RWPE2 (cell line): ENCODE data around the gene ZC3H7B.
"Not testable (repeated sequence)": the region's sequence is repeated elsewhere in the genome, so short reads cannot be mapped to it uniquely, and the experiment has no call there.

ENCODE experiments used
- ATAC-seq: fragments of 200-7000 bp; cut with Tn5 transposase; 3 replicates; pipeline ENCODE4 v1.9.1; 2021; ENCODE audit warnings: low read depth
- DNase-seq: peaks from one replicate; pipeline ENCODE4 v3.0.0-alpha.2; 2020; ENCODE audit warnings: low spot score
- H3K27ac ChIP-seq: fragments of 450-650 bp; 2 replicates; pipeline ENCODE4 v1.5.1; 2017; ENCODE audit warnings: mild to moderate bottlenecking; ENCODE audit not compliant: poor library complexity, severe bottlenecking
- H3K27me3 ChIP-seq: fragments of 250-450 bp; sonication (Bioruptor Pico); 2 replicates; pipeline ENCODE4 v1.5.1; 2021; ENCODE audit warnings: mild to moderate bottlenecking, moderate library complexity; ENCODE audit not compliant: insufficient read depth, poor library complexity, severe bottlenecking
- H3K36me3 ChIP-seq: fragments of 250-450 bp; sonication (Bioruptor Pico); 2 replicates; pipeline ENCODE4 v1.5.1; 2020; ENCODE audit warnings: low read depth, mild to moderate bottlenecking, moderate library complexity
- H3K4me1 ChIP-seq: fragments of 250-450 bp; sonication (Bioruptor Pico); 2 replicates; pipeline ENCODE4 v1.5.1; 2021; ENCODE audit warnings: mild to moderate bottlenecking, moderate library complexity; ENCODE audit not compliant: insufficient read depth, poor library complexity, severe bottlenecking
- H3K4me3 ChIP-seq: fragments of 250-450 bp; sonication (Bioruptor Pico); 2 replicates; pipeline ENCODE4 v1.5.1; 2021; ENCODE audit warnings: mild to moderate bottlenecking, moderate library complexity; ENCODE audit not compliant: severe bottlenecking
- H3K9me3 ChIP-seq: fragments of 250-450 bp; sonication (Bioruptor Pico); 2 replicates; pipeline ENCODE4 v1.5.1; 2021; ENCODE audit warnings: mild to moderate bottlenecking, moderate library complexity; ENCODE audit not compliant: severe bottlenecking
- TF ChIP-seq, protein P1 (sequence below): fragments of 450-650 bp; IDR thresholded peaks from one replicate; pipeline ENCODE4 v1.5.1; 2017; ENCODE audit warnings: mild to moderate bottlenecking, moderate library complexity; ENCODE audit not compliant: poor library complexity, severe bottlenecking

Gene ZC3H7B

GRCh38 chr22:41257696-41258095, 43.6 kb upstream of the ZC3H7B start:
- H3K4me3 ChIP-seq, result no peak overlapping the region
- ATAC-seq, result no peak
- no peaks in the 10 kb centered on the region for H3K4me1 ChIP-seq
- no peak for DNase-seq
- TF ChIP-seq, protein P1, sequence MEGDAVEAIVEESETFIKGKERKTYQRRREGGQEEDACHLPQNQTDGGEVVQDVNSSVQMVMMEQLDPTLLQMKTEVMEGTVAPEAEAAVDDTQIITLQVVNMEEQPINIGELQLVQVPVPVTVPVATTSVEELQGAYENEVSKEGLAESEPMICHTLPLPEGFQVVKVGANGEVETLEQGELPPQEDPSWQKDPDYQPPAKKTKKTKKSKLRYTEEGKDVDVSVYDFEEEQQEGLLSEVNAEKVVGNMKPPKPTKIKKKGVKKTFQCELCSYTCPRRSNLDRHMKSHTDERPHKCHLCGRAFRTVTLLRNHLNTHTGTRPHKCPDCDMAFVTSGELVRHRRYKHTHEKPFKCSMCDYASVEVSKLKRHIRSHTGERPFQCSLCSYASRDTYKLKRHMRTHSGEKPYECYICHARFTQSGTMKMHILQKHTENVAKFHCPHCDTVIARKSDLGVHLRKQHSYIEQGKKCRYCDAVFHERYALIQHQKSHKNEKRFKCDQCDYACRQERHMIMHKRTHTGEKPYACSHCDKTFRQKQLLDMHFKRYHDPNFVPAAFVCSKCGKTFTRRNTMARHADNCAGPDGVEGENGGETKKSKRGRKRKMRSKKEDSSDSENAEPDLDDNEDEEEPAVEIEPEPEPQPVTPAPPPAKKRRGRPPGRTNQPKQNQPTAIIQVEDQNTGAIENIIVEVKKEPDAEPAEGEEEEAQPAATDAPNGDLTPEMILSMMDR, result no peak
- no peaks in the 10 kb centered on the region for H3K27me3 ChIP-seq
- peaks cover 97% of the 10 kb centered on the region for H3K36me3 ChIP-seq
- H3K9me3 ChIP-seq, result no peaks in the 10 kb centered on the region
- no peak overlapping the region for H3K27ac ChIP-seq

GRCh38 chr22:41259756-41260155, 41.6 kb upstream of the ZC3H7B start:
- DNase-seq, H3K4me1 ChIP-seq, H3K9me3 ChIP-seq, H3K4me3 ChIP-seq, H3K27me3 ChIP-seq, H3K27ac ChIP-seq, ATAC-seq: not testable (repeated sequence)
- peaks cover 97% of the 10 kb centered on the region for H3K36me3 ChIP-seq

DNA sequence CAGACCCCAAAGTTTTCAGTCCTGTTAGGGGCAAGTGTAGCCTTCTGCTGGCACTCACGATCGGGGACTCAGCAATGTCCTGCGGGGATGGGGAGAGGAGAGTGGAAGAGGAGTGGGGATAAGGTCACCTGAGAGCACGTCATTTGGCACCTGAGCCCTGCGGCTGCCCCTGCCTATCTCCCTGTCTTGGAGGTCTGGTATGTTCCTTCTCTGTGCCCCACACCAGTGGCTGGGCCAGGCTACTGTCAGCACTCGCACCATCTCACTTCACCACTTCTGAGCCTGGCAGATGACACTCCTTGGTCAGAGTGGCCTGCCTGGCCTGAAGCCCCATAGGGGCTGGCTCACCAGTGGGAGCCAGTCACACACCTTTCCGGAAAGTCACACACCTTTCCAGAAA, 40.5 kb upstream of the ZC3H7B start:
- Histone ChIP-seq H3K4me1 (no peaks in the 10 kb centered on the region), H3K27me3 (no peaks in the 10 kb centered on the region), H3K27ac (no peak overlapping the region), H3K36me3 (peaks cover 99% of the 10 kb centered on the region), H3K4me3 (no peak overlapping the region), H3K9me3 (no peaks in the 10 kb centered on the region)
- ATAC-seq, result no peak
- TF ChIP-seq, protein P1, result no peak
- DNase-seq, result no peak

DNA sequence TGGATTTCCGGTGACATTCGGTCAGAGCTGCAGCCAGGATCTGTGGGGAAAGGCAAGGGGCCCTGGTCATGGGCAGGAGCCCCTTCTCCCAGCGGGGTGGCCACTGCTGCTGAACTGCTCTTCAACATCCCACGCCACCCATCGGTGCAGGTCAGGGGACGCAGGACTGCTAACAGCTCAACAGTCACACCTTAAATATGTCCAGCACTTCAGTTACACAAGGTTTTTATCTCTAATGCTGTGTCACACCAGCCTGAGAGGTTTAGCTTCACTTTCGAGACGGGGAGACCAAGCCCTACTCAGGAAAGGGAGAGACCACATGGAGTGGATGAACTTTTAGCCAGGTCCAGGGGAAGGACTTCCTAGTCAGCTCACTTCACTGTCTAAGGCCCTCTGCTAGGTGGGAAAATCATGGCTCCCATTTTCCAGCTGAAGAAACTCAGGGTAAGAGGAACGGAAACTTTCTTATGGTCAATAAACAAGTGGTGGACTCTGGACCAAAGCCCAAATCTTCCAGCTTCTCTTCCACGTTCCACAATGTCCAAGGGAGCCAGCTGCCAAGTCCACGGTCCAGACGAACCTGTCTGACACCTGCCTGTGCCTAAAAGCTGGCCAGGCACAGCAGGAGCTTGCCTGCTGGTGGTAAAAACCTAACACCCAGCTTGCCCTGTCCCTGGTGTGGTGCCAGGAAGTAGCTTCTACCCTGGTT, 39.6 kb upstream of the ZC3H7B start:
- ATAC-seq (no peak), DNase-seq (no peak)
- H3K4me1 ChIP-seq, result no peaks in the 10 kb centered on the region
- no peaks in the 10 kb centered on the region for H3K27me3 ChIP-seq
- H3K9me3 ChIP-seq, result no peaks in the 10 kb centered on the region
- peaks cover 95% of the 10 kb centered on the region for H3K36me3 ChIP-seq
- H3K27ac ChIP-seq, result no peak overlapping the region
- TF ChIP-seq, protein P1, result no peak
- H3K4me3 ChIP-seq, result no peak overlapping the region

DNA sequence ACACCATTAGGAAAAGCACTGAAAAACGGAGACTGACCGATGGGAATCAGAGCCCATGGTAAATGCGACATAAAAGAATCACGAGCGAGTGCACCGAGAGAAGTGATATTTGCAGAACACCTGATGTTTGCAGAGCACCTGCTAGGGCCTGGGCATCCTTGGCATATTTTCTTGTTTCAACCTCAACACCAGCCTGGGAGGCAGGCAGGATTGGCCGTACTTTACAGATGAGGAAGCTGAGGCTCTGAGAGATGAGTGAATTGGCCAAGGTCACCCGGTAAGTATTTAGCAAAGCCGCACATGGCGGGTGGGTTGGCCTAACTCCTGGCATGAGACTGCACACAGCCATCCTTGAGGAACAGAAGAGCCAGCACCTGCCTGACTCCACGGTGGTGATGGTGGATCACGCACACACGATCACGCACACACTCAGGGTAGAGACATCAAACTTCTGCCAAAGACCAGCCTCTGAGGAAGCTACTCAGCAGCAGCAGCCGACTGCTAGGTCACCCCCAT, 39.0 kb upstream of the ZC3H7B start:
- Histone ChIP-seq H3K27me3 (no peaks in the 10 kb centered on the region), H3K9me3 (no peaks in the 10 kb centered on the region), H3K36me3 (peaks cover 94% of the 10 kb centered on the region), H3K4me3 (no peak overlapping the region), H3K4me1 (no peaks in the 10 kb centered on the region), H3K27ac (no peak overlapping the region)
- no peak for DNase-seq
- TF ChIP-seq, protein P1, result no peak
- ATAC-seq, result no peak
